KOPT-K1 (cell line): ENCODE data around the gene SLC27A5.
"Not testable (repeated sequence)": the region's sequence is repeated elsewhere in the genome, so short reads cannot be mapped to it uniquely, and the experiment has no call there.

ENCODE experiments used
- H3K27ac ChIP-seq: fragments of 200-600 bp; sonication (generic); 2 replicates; pipeline ENCODE4 v1.5.1; 2016; ENCODE audit warnings: antibody characterized with exemption, mild to moderate bottlenecking, low read depth, low read length; ENCODE audit not compliant: poor library complexity, severe bottlenecking
- H3K36me3 ChIP-seq: fragments of 200-600 bp; sonication (generic); 2 replicates; pipeline ENCODE4 v1.5.1; 2017; ENCODE audit warnings: antibody characterized with exemption, mild to moderate bottlenecking, low read length, moderate library complexity; ENCODE audit not compliant: insufficient read depth
- H3K9me3 ChIP-seq: fragments of 200-600 bp; sonication (generic); 2 replicates; pipeline ENCODE4 v1.5.1; 2017; ENCODE audit warnings: antibody characterized with exemption, low read length, mild to moderate bottlenecking; ENCODE audit not compliant: insufficient read depth, poor library complexity, severe bottlenecking

The SLC27A5 gene

DNA sequence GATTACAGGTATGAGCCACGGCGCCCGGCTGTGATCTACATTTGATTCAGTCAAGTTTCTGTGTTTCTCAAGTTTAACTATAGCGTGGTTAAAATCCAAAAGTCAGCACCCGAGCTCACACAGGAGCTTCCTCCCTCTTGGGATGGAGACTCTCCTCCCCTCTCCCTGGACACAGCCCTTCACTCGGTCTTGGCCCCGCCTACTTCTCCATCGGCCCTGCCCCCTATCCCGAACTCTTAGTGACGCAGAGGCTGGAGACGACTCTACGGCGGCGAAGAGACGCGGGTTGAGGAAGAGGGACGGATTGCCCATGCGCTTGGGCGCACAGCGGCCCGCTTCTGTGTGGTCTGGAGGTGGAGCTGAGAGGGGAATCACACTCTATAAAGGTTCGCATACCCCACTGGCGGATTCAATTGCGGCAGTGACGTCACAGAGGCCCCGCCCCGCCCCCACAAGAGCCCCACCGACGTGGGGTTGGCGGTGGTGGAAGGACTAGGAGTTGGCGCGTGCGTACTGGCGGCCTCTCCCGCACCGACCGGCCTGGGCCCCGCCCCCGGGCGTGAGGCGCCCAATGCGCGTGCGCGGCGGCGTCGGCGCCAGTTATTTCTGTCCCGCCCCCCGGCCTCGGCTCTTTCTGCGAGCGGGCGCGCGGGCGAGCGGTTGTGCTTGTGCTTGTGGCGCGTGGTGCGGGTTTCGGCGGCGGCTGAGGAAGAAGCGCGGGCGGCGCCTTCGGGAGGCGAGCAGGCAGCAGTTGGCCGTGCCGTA lies 32.2 kb upstream of the SLC27A5 start, which contains the start of gene TRIM28:
Gene TRIM28, plus strand, starts transcription at position 239 of the 765 bp plus-strand sequence. CDS start 694 bp downstream, outside the sequence.
- H3K27ac ChIP-seq, result peak within 1 kb of the TSS; percentile 92

GRCh38 chr19:58542641-58543372 lies 31.0 kb upstream of the SLC27A5 start:
- not testable (repeated sequence) for H3K9me3 ChIP-seq, H3K27ac ChIP-seq
- H3K36me3 ChIP-seq, result peaks cover 31% of the 10 kb centered on the region

More for the DNA sequence above, 32.2 kb upstream of the SLC27A5 start, which contains the start of gene TRIM28:
- Histone ChIP-seq H3K36me3 (peaks cover 43% of the 10 kb centered on the region), H3K9me3 (no peaks in the 10 kb centered on the region)

DNA sequence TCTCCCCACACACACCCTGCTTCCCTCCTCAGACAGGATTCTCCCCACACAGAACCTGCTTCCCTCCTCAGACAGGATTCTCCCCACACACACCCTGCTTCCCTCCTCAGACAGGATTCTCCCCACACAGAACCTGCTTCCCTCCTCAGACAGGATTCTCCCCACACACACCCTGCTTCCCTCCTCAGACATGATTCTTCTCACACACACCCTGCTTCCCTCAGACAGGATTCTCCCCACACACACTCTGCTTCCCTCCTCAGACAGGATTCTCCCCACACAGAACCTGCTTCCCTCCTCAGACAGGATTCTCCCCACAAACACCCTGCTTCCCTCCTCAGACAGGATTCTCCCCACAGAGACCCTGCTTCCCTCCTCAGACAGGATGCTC lies 27.4 kb upstream of the SLC27A5 start:
- not testable (repeated sequence) for H3K36me3 ChIP-seq
- peak overlapping the region; percentile 66 for H3K27ac ChIP-seq

GRCh38 chr19:58538257-58539168 lies 26.7 kb upstream of the SLC27A5 start:
- H3K27ac ChIP-seq, result peak overlapping the region; percentile 66
- H3K9me3 ChIP-seq, result no peaks in the 10 kb centered on the region
- no peaks in the 10 kb centered on the region for H3K36me3 ChIP-seq

More for the DNA sequence above, 27.4 kb upstream of the SLC27A5 start:
- not testable (repeated sequence) for H3K9me3 ChIP-seq

- Histone ChIP-seq H3K27ac (peak overlapping the region; percentile 66), H3K9me3 (no peaks in the 10 kb centered on the region), H3K36me3 (no peaks in the 10 kb centered on the region)
Measured at GRCh38 chr19:58536852-58537798, 25.3 kb upstream of the SLC27A5 start.

DNA sequence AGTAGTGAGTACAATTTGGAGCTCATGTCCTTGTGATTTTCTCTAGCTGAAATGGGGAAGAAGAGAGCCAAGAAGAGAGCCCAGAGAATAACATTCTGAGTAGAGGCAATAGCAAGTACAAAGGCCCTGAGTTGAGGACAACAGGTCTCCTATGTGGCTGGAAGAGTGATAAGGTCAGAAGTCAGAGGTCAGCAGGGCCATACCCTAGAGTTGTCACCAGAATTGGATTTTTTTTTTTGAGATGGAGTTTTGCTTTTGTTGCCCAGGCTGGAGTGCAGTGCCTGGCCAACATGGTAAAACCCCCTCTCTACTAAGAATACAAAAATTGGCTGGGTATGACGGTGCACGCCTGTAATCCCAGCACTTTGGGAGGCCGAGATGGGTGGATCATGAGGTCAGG lies 24.1 kb upstream of the SLC27A5 start:
- Histone ChIP-seq H3K9me3 (no peaks in the 10 kb centered on the region), H3K36me3 (no peaks in the 10 kb centered on the region), H3K27ac (no peak overlapping the region)

- Histone ChIP-seq H3K27ac (no peak overlapping the region), H3K36me3 (no peaks in the 10 kb centered on the region)
Measured at GRCh38 chr19:58531034-58531840, 19.4 kb upstream of the SLC27A5 start.

GRCh38 chr19:58529405-58529804 lies 17.6 kb upstream of the SLC27A5 start:
- no peaks in the 10 kb centered on the region for H3K36me3 ChIP-seq
- no peaks in the 10 kb centered on the region for H3K9me3 ChIP-seq
- H3K27ac ChIP-seq, result no peak overlapping the region

More at GRCh38 chr19:58531034-58531840, 19.4 kb upstream of the SLC27A5 start:
- no peaks in the 10 kb centered on the region for H3K9me3 ChIP-seq

DNA sequence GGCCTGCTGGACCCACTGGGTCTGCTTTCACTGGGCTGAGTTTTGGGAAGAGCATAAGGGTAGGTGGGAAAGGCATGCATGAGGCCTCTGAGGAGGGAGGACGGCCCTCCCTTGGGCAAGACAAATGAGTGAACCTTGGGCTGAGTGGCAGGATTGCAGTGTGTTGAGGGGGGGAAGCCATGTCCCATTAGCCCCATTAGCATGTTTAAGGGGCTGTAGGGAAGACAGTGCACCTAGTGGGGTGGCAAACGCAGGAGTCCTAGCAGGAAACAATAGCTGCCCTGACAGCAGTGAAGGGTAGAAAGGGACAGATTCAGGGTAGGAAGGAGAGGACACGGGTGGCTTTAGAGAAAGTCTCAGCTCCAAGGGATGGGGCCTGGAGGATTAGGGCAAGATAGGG lies 10.9 kb upstream of the SLC27A5 start:
- Histone ChIP-seq H3K36me3 (no peaks in the 10 kb centered on the region), H3K9me3 (no peaks in the 10 kb centered on the region), H3K27ac (no peak overlapping the region)

GRCh38 chr19:58521651-58522050 lies 9.9 kb upstream of the SLC27A5 start:
- Histone ChIP-seq H3K36me3 (peaks cover 4% of the 10 kb centered on the region; the same call in 1 of the 2 replicates), H3K27ac (no peak overlapping the region), H3K9me3 (no peaks in the 10 kb centered on the region)

- H3K9me3 ChIP-seq, result no peaks in the 10 kb centered on the region
- peaks cover 18% of the 10 kb centered on the region for H3K36me3 ChIP-seq
- H3K27ac ChIP-seq, result peak overlapping the region; percentile 77
Measured at GRCh38 chr19:58520257-58520599, 8.4 kb upstream of the SLC27A5 start.

- H3K36me3 ChIP-seq, result peaks cover 18% of the 10 kb centered on the region
- no peaks in the 10 kb centered on the region for H3K9me3 ChIP-seq
- H3K27ac ChIP-seq, result peak within 1 kb of the TSS; percentile 77
Measured at GRCh38 chr19:58519355-58520256, 7.8 kb upstream of the SLC27A5 start, which contains the start of gene ZBTB45. TSS of gene ZBTB45 (minus strand) at chr19:58519810. CDS start at chr19:58517673, 2,137 bp downstream.

GRCh38 chr19:58519087-58519354 lies 7.2 kb upstream of the SLC27A5 start:
- H3K36me3 ChIP-seq, result peaks cover 18% of the 10 kb centered on the region
- peak overlapping the region; percentile 77 for H3K27ac ChIP-seq
- no peaks in the 10 kb centered on the region for H3K9me3 ChIP-seq
